Measurements from ENCODE around the gene DCLK1. TPM values are rescaled to one million over a fixed set of nuclear protein-coding genes. Genes with fewer than 3 reads are reported as not detected.

The DCLK1 gene
- total RNA-seq, 1 donor from 2014 or later: 1.5 TPM

DNA sequence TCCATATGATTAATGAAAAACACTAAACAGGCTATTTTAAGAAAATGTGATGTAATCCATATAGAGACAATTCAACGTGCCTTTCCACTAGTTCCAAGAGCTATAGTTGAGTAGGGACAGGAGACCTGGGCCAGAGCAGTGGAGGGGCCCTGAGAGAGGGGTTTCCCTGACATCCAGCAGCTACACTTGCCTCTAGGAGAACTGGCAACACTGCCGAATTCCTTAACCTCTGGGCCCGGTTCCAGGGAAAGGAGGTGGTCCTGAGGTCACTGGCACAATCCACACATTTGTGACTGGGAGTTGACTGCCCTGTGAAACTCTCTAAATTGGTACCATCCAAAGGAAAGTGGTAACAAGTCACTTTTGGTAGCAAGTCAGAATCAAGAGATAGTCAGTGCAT lies 264.4 kb downstream of the DCLK1 start:
- DNase-seq (ENCODE audit: low read depth, low spot score): no peak

DNA sequence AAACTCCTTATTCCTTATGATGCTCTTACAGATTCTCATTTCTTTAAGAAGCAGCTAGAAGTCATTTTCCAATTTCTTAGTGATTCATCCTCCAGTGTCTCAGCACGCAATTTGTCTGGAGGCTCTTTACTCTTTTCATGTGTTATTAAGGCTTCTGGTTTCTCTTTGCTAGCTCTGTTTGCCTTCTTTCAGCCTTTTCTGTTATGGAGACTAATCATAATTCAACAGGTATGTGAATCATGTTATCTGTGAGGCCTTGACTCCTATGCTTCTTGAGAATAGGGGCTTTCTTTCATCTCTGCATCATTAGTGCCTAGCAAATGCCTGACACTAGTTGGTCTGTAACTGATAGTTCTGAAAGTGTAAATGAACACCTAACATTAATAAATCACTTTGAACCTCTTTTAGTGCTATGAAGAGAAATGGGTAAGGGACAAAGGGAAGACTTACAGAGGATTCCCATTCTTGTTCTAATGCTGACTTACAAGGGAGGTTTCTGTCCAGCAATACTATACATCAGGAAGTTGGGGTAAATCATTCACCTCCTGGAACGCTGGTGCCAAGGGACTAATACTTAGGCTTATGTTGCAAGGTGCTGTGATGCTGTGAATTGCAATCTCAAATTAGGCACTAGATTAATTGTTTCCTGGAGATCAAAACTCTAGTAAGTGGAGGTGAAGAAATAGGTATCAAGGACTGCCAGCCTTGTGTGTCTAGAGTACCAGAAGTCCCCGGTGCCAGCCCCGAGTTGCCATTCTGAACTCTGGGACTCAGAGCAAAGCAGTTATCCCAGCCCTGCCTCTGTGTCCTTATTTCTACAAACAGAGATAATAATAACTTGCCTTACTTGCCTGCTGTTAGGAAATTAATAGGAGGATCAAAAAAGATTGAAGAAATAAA lies 265.6 kb downstream of the DCLK1 start:
- DNase-seq (ENCODE audit: low read depth, low spot score): no peak

DNA sequence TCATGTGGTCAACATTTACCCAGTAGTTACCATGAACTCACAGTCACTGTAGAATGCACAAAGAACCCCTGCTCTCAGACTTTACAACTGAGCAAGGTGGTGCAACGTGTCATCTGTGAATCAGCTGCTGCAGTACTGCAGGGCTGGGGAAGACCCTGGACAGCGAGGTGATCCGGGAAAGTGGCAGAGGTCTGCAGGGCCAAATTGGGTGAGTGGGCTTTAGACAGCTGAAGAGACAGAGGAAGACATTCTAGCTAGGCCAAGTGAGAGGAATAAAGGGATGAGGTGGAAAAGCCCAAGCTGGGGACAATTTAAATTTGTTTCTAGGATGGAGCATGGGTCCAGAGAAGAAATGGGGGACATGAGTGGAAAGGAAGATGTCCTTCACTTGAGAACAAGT lies 270.5 kb downstream of the DCLK1 start:
- DNase-seq (ENCODE audit: low read depth, low spot score): no peak

DNA sequence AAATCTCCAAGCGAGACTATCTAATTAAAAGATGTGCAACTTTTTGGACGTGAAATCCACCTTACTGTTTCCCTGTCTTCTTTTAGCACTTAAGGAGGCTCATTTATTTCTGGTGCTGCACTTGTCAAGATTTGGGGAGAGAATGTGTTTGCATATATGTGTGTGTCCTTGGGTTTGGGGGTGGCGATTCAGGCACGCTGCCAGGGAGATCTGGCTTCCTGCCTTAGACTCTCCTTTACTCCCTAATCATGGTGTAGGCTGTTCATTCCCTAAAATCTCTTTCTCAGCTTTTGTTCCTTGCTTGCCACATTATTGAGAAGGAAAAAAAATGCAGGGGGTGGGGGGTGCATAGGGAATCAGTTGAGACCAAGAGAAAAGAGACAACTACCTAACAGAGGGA lies 271.2 kb downstream of the DCLK1 start:
- DNase-seq (ENCODE audit: low read depth, low spot score): no peak

DNA sequence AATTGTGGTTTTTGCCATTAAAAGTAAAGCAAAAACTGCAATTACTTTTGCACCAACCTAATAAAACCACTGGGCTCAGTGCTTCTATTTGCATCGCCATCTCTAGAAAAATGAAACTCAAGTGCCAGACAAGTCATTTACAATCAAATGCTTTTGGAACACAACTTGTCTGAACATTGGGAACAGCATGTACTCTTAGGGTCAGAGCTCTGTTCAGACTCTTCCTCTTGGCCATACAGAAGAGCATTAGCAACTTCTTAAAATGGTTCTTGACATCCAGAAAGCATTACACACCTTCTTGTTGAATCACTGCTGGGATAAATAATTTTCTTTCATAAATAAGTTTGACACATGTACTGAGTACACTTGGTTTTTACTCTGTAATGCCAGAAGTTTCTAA lies 272.5 kb downstream of the DCLK1 start:
- no peak for DNase-seq (ENCODE audit: low read depth, low spot score)

DNA sequence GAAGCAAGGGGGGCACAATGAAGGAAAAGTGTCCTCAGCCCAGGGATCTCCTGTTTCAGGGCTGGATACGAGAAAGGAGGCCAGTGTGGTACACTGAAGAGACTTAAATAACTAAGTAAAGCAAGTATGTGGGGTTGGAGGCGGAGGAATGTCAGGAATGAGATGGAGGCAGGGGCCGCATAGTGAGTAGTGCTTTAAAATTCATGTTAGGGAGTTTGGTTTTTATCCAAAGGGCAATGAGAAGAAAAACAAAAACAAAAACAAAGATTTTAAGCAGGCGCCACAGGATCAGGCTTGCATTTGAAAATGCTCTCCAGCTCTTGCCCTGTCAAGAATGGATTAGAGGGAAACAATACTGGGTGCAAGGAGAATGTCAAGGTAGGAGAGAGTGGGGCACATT lies 273.4 kb downstream of the DCLK1 start:
- DNase-seq (ENCODE audit: low read depth, low spot score): no peak

DNA sequence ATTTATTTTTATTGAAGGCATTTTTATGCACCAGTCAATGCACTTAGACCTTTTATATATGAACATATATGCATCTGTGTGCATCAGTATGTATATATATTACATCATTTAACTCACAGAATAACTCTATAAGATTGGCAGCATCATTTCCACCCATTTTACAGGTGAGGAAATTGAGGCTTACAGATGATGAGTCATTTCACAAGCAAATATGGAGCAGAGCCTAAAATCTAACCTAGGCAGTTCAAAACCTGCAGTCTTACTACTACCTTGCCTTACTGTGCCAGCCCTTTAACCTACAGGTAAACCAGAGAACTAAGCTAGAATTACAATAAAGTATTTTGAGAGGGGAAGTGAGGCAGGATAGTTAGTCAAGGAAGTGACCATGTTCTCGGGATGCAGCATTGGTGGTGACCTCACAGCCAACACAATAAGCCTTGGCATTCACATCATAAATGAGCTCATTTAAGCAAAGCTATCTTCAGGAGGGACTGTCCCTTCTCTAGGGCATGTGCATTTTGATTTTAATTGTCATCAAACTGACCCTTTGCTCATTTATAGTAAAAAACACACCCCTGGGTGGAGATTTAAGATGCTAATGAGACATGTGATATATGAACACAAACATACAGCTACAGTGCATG lies 274.3 kb downstream of the DCLK1 start:
- no peak for DNase-seq (ENCODE audit: low read depth, low spot score)

DNA sequence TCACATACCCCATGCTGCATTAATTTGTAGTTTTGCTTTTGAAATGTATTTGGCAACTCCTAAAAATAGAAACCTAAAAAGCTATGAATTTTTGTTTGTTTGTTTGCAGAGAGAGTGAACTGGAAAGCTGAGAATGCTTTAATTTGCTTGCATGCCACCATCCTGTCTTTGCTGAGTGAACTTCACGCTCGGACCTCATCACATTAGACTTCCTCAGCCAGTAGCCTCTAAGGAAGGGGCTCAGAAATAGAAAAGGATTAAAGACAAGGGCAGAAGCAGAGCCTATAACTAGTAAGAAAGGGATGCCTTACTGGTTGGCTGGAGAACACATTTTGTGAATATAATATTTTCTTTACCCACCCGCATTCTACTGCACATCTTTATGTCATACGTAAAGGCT lies 275.1 kb downstream of the DCLK1 start:
- no peak for DNase-seq (ENCODE audit: low read depth, low spot score)

DNA sequence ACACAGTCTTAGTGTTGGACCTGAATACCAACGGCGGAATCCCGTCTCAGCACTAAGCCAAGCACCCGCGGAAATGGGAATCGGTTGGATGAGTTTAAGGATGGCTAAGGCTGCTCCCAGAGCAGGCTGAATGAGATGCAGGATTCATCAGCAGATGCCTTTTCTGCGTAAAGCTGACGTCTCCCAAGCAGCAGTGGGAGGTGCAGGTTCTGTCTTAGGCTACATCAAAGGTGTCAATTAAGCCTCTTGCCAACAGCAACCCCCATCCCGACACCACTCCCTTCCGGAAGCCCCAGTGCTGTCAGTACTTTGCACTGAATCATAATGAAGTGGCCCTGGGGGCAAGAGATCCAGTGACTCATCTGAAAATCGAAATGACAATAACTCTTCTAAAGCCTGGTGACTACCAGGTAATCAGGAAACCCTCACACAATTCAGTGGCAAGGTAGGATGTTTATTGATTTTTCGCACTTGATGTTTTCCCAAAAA lies 275.6 kb downstream of the DCLK1 start:
- DNase-seq (ENCODE audit: low read depth, low spot score): no peak

DNA sequence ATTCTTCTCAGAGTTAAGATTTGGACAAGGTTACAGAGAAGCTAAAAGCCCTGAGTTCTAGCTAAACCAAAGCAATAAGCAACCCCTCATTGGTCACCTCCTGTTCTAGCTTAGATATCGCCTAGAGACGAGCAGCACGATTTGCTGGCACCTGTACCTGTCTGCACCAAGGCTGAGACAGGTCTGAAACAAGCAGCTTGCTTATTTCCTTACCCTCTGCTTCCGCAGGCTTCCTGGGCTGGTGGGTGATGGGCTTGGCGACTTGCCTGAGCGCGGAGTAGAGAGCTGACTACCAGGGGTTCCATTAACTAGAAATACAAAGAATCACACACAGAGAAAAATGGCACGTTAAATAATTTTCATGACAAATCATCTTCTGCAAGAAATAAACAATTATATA lies 276.9 kb downstream of the DCLK1 start:
- DNase-seq (ENCODE audit: low read depth, low spot score): no peak

DNA sequence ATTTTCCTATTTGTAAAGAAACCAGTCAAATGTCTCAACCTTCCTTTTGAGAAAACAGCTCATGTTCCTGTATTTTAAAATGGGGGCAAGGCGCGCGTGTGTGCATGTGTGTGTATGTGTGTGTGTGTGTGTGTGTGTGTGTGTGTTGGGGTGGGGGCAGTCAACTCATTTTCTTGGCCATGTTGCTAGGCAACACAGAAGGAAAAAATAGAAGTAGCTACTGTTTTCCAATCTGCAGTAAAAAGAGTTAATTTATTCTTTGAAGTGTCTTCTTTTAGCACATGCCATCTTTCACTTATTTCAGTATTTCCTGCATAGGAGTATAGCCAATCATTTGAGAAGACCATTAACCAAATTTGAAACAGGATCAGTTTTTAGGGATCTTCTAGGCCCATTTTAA lies 279.3 kb downstream of the DCLK1 start:
- DNase-seq (ENCODE audit: low read depth, low spot score): no peak

DNA sequence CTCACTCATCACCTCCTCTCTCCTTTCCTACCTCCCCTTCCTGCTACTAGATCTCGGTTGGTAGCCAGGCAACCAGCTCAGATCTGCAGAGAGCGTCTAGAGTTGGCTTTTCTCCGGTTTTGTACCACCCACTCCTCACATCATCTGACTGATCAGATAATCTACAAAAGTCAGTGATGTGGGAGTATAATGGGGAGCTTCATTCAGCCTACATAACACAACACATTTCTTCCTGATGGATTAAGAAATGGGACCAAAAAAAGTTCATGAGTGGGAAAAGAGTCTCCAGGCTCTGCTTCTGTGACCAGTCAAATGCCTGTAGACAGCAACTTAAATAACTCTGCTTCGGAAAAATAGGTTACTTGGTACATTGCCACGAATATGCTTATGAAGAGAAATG lies 279.8 kb downstream of the DCLK1 start:
- DNase-seq (ENCODE audit: low read depth, low spot score): no peak

DNA sequence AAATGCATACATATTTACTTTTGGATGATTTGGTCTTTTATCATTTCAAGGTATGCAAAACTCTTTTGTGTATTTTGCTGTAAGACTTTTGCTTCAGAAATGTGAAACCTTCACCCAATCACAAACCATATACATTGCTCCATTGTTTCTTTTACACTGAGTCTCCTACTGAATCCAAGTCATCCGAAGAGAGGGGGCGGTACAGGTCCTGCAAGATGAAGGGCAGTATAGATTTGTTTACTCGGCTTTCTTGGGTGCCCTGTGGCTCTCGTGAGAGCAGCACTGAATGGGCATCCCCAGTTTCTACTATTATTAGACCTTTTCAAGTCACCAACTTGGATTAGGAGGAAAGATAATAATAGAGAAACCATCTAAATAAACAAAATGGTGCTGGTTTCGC lies 280.6 kb downstream of the DCLK1 start:
- no peak for DNase-seq (ENCODE audit: low read depth, low spot score)

DNA sequence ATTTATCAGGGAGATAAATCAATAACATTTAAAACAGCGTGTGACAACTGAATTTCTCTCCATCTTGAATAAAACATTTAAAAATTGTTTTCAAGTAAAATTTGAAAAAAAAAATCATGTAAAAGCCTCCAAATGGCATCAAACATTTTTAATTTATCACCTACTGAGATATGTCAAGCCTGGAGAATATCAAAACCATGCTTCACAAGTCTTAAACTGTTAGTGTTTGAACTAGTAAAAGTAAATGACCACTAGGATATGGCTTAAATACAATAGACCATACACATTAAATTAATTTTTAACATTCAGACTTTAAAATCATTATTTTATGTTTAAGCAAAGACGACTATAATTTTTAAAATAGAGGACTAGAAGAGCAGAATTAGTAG lies 281.9 kb downstream of the DCLK1 start:
- no peak for DNase-seq (ENCODE audit: low read depth, low spot score)

DNA sequence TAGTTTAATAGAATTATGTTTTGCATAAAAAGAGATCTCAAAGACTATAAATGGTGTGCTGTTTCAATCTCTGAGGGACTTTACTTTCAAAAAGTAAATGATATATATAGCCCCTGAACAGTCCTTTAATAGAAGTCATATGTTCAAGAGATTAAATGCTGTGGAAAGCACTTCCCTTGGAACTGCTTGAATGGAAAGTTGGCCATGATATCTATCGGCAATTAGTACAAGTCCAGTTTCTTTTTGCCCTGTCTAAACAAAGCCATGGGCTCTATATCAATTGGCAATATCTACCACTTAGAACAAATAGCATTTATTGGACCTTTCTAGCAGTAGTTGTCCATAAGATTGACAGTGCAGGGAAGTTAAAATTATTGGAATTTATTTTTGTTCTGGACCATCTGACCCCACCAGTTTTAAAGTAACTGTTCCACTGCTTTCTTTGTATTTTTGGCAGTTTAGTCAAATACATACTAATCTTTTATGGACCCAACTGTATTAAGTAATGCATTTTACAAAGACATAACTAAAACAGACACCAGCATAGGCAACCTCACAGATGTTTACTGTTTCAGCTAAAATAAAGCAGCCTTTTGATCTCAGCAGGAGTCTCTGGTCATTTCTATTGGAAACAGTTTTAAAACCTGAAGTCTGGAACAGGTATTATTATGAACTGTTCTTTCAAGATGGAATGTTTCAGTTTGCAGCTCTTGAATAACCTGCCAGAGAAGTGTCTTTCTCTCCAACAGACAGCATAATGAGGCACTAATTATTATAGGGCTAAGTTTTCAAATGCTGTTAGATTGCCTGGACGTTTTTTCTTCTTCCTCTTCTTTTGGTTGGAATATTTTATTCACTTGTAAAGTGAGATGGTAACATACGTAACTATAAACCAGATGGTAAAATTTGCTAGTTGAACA lies 282.6 kb downstream of the DCLK1 start:
- no peak for DNase-seq (ENCODE audit: low read depth, low spot score)

DNA sequence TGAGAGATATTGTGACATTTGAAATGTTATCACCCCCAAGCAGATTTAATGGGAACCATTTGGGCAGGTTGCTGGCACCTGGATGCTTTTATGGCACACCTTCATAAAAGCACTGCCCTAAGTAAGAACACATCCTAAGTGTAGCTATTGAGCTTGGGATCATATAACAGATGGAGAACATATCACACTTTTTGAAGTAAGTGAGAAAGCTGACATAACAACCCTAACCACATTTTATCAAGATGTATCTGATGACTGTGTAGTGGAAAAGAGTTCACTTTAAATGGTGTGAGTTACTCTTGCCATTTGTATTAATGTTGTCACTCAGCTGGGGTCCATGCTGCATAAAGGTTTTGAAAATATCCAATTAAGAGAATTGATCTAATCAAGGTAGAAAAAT lies 287.9 kb downstream of the DCLK1 start:
- DNase-seq (ENCODE audit: low read depth, low spot score): no peak

DNA sequence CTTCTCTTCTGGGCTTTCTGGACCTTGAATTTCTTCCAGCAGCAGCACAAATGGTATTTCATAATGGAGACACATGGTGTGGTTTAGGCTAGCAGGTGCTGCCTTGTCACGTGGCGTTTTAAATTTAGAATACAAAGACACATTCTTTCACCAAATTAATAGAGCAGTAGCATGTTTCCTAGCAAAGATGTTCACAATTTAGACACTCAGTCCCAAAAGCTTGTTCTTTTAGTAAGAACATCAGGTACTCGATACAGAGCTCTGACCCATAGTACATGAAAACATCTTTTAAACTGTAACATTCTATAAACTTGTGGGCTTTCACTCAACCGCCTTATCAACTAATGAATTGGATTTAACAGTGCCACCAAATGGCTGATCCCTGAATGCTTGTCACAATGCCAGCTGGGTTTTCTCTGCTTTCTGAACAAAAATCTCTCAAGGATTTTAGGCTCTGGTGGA lies 290.1 kb downstream of the DCLK1 start:
- DNase-seq (ENCODE audit: low read depth, low spot score): no peak

DNA sequence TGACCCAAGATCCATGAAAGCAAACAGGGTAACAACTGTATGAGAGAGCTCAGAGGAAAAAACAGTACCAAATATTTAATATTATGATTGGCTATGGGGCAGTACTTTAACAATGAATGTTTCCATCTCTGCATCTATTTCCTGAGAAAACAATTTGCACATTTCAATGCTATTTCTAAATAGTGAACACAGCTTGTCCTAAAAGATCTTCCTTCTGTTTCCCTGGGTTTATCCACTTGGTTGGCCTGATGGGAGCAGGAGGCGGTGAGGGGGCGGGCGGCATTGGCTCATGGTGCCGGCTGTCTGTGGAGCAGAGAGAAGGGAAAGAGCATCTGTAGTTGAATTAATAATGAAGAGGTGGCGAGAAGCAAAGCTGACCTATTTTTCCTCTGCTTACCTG lies 291.4 kb downstream of the DCLK1 start:
- DNase-seq (ENCODE audit: low read depth, low spot score): no peak

DNA sequence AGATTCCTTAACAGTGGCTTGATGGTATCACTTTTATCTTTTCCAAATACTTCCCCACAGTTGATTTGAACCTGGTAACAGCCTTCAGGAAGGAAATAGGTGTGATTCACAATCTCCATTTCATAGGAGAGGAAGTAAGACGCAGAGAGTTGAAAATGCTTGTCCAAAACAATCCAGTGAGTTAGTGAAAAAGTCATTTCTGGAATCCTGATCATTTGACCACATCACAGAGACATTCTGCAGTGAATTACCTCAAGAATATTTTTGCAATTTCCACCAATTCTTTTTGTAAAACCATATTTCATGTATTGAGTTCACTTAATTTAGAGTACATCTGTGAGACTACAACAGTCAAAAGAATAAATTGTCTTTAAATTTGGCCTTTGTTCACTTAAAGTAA lies 292.8 kb downstream of the DCLK1 start:
- peak; percentile 87 for DNase-seq (ENCODE audit: low read depth, low spot score)

DNA sequence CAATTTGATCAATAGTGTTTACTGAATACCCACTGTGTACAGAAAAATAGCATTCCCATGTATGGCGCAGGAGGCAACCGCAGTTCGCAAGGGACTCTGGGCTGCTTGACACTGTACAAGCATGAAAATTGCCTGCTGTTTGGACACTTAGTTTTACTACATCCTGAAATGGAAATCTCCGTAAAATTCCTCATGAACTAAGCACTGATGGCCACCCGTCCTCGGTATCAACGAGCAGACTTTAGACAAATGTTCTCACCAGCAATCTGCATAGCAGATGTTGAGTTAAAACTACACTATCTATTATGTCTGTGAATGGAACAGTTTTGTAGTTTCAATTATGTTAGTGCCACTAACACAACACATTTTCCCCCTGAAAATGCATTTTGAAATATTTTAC lies 294.7 kb downstream of the DCLK1 start:
- DNase-seq (ENCODE audit: low read depth, low spot score): no peak

DNA sequence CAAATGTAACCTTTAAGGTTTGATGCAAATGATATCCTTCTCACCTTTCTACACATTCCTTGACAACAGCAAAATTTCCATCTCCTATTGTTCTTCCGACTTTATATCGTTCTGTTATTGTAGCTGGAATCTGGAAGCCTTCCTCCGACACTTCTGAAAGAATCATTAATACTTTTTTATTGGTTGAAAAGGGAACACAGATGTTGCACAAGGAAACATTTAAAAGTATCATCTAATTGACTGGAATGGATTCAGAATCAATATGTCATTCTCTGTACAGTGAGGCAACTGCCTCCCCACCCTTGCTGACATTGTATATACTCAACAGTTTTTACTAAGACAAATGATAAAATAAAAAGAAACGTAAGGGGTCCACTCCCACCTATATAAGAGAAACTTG lies 295.2 kb downstream of the DCLK1 start:
- no peak for DNase-seq (ENCODE audit: low read depth, low spot score)

Data from pulmonary artery endothelial cell (primary cell).